ENCODE measurements around the gene NELFCD. TPM values are rescaled to one million over a fixed set of nuclear protein-coding genes. Genes with fewer than 3 reads are reported as not detected.

The NELFCD gene
- total and polyA plus RNA-seq, 10 of the 15 experiments (the other 5 are each of a cell fraction or from before 2014, with no cell fraction given) = 8.9 to 109 (median 82.9) TPM

Other genes with a start within 250 kb of the NELFCD start
- 1.9 and 2.1 TPM in 2 replicates for gene GNAS-AS1, start 130.4 kb upstream of the NELFCD start, total RNA-seq (2014; rRNA removed)
- 0.74 and 0.85 TPM in 2 replicates for gene GNAS-AS1, start 130.4 kb upstream of the NELFCD start, total RNA-seq (2014; rRNA removed; fragmentation: Illumina TruSeq; extraction: Trizol)
- 1.6 and 2.6 TPM in 2 replicates for gene GNAS-AS1, start 130.4 kb upstream of the NELFCD start, total RNA-seq (2021)
- gene GNAS-AS1, start 130.4 kb upstream of the NELFCD start, polyA plus RNA-seq (2011; rRNA removed) = 0.85 and 0.99 TPM in 2 replicates
- gene GNAS-AS1, start 130.4 kb upstream of the NELFCD start, polyA plus RNA-seq (2014; fragmentation: Illumina TruSeq; extraction: Trizol) = 0.36 and 0.66 TPM in 2 replicates
- gene GNAS-AS1, start 130.4 kb upstream of the NELFCD start, polyA plus RNA-seq (2014; fragmentation: Nextera tagmentation; extraction: Ambion mirVana) = under 1 TPM; 0.06 to 0.35 TPM
- 1.7 and 2.1 TPM in 2 replicates for gene GNAS-AS1, start 130.4 kb upstream of the NELFCD start, polyA plus RNA-seq (2014; rRNA removed)
- 1 to 10 TPM; 1.4 to 2.7 TPM for gene GNAS-AS1, start 130.4 kb upstream of the NELFCD start, polyA plus RNA-seq (2016; fragmentation: Nextera tagmentation; extraction: Ambion mirVana)
- gene GNAS, start 128.5 kb upstream of the NELFCD start, total RNA-seq (2014; rRNA removed) = 399 and 405 TPM in 2 replicates
- 368 and 389 TPM in 2 replicates for gene GNAS, start 128.5 kb upstream of the NELFCD start, total RNA-seq (2014; rRNA removed; fragmentation: Illumina TruSeq; extraction: Trizol)
- gene GNAS, start 128.5 kb upstream of the NELFCD start, total RNA-seq (2021) = 792 and 818 TPM in 2 replicates
- gene GNAS, start 128.5 kb upstream of the NELFCD start, polyA plus RNA-seq (2011; rRNA removed) = 449 and 706 TPM in 2 replicates
- gene GNAS, start 128.5 kb upstream of the NELFCD start, polyA plus RNA-seq (2014; fragmentation: Illumina TruSeq; extraction: Trizol) = 838 and 950 TPM in 2 replicates
- gene GNAS, start 128.5 kb upstream of the NELFCD start, polyA plus RNA-seq (2014; fragmentation: Nextera tagmentation; extraction: Ambion mirVana) = 100 to 1,000 TPM; 242 to 344 TPM
- 625 and 680 TPM in 2 replicates for gene GNAS, start 128.5 kb upstream of the NELFCD start, polyA plus RNA-seq (2014; rRNA removed)
- 100 to 1,000 TPM; 209 to 261 TPM for gene GNAS, start 128.5 kb upstream of the NELFCD start, polyA plus RNA-seq (2016; fragmentation: Nextera tagmentation; extraction: Ambion mirVana)
- 110 and 139 TPM in 2 replicates for gene CTSZ, start 26.0 kb downstream of the NELFCD start, total RNA-seq (2014; rRNA removed)
- gene CTSZ, start 26.0 kb downstream of the NELFCD start, total RNA-seq (2014; rRNA removed; fragmentation: Illumina TruSeq; extraction: Trizol) = 177 and 192 TPM in 2 replicates
- gene CTSZ, start 26.0 kb downstream of the NELFCD start, total RNA-seq (2021) = 225 and 233 TPM in 2 replicates
- gene CTSZ, start 26.0 kb downstream of the NELFCD start, polyA plus RNA-seq (2011; rRNA removed) = 92.8 and 169 TPM in 2 replicates
- 301 and 321 TPM in 2 replicates for gene CTSZ, start 26.0 kb downstream of the NELFCD start, polyA plus RNA-seq (2014; fragmentation: Illumina TruSeq; extraction: Trizol)
- 10 to 100 TPM in 1 of 2 experiments, 1 to 10 TPM in 1; 6.0 to 14.0 TPM for gene CTSZ, start 26.0 kb downstream of the NELFCD start, polyA plus RNA-seq (2014; fragmentation: Nextera tagmentation; extraction: Ambion mirVana)
- gene CTSZ, start 26.0 kb downstream of the NELFCD start, polyA plus RNA-seq (2014; rRNA removed) = 215 and 256 TPM in 2 replicates
- gene CTSZ, start 26.0 kb downstream of the NELFCD start, polyA plus RNA-seq (2016; fragmentation: Nextera tagmentation; extraction: Ambion mirVana) = 10 to 100 TPM in 1 of 2 experiments, 1 to 10 TPM in 1; 8.0 to 11.8 TPM
- 0.06 and 0.11 TPM in 2 replicates for gene TUBB1, start 38.2 kb downstream of the NELFCD start, total RNA-seq (2014; rRNA removed)
- gene TUBB1, start 38.2 kb downstream of the NELFCD start, total RNA-seq (2014; rRNA removed; fragmentation: Illumina TruSeq; extraction: Trizol) = 0.04 TPM in 1 of 2 replicates, not detected in the other
- not detected in 2 replicates for gene TUBB1, start 38.2 kb downstream of the NELFCD start, total RNA-seq (2021)
- 0.03 and 0.07 TPM in 2 replicates for gene TUBB1, start 38.2 kb downstream of the NELFCD start, polyA plus RNA-seq (2011; rRNA removed)
- 0.04 TPM in 1 of 2 replicates, not detected in the other for gene TUBB1, start 38.2 kb downstream of the NELFCD start, polyA plus RNA-seq (2014; fragmentation: Illumina TruSeq; extraction: Trizol)
- under 1 TPM in 1 of 2 experiments, not detected in 1; 0.02 TPM for gene TUBB1, start 38.2 kb downstream of the NELFCD start, polyA plus RNA-seq (2014; fragmentation: Nextera tagmentation; extraction: Ambion mirVana)
- gene TUBB1, start 38.2 kb downstream of the NELFCD start, polyA plus RNA-seq (2014; rRNA removed) = 0.05 TPM in 1 of 2 replicates, not detected in the other
- gene TUBB1, start 38.2 kb downstream of the NELFCD start, polyA plus RNA-seq (2016; fragmentation: Nextera tagmentation; extraction: Ambion mirVana) = under 1 TPM; 0.13 to 0.20 TPM
- 49.0 and 61.6 TPM in 2 replicates for gene ATP5F1E, start 51.1 kb downstream of the NELFCD start, total RNA-seq (2014; rRNA removed)
- gene ATP5F1E, start 51.1 kb downstream of the NELFCD start, total RNA-seq (2014; rRNA removed; fragmentation: Illumina TruSeq; extraction: Trizol) = 96.3 and 96.9 TPM in 2 replicates
- gene ATP5F1E, start 51.1 kb downstream of the NELFCD start, total RNA-seq (2021) = 96.4 and 107 TPM in 2 replicates
- gene ATP5F1E, start 51.1 kb downstream of the NELFCD start, polyA plus RNA-seq (2011; rRNA removed) = 137 and 138 TPM in 2 replicates
- gene ATP5F1E, start 51.1 kb downstream of the NELFCD start, polyA plus RNA-seq (2014; fragmentation: Illumina TruSeq; extraction: Trizol) = 35.2 and 53.1 TPM in 2 replicates
- 100 to 1,000 TPM; 169 to 219 TPM for gene ATP5F1E, start 51.1 kb downstream of the NELFCD start, polyA plus RNA-seq (2014; fragmentation: Nextera tagmentation; extraction: Ambion mirVana)
- gene ATP5F1E, start 51.1 kb downstream of the NELFCD start, polyA plus RNA-seq (2014; rRNA removed) = 79.8 and 89.2 TPM in 2 replicates
- 100 to 1,000 TPM; 391 to 407 TPM for gene ATP5F1E, start 51.1 kb downstream of the NELFCD start, polyA plus RNA-seq (2016; fragmentation: Nextera tagmentation; extraction: Ambion mirVana)
- gene PRELID3B, start 61.5 kb downstream of the NELFCD start, total RNA-seq (2014; rRNA removed) = 123 and 138 TPM in 2 replicates
- 119 and 125 TPM in 2 replicates for gene PRELID3B, start 61.5 kb downstream of the NELFCD start, total RNA-seq (2014; rRNA removed; fragmentation: Illumina TruSeq; extraction: Trizol)
- 86.1 and 96.0 TPM in 2 replicates for gene PRELID3B, start 61.5 kb downstream of the NELFCD start, total RNA-seq (2021)
- 114 and 159 TPM in 2 replicates for gene PRELID3B, start 61.5 kb downstream of the NELFCD start, polyA plus RNA-seq (2011; rRNA removed)
- gene PRELID3B, start 61.5 kb downstream of the NELFCD start, polyA plus RNA-seq (2014; fragmentation: Illumina TruSeq; extraction: Trizol) = 98.8 and 123 TPM in 2 replicates
- 100 to 1,000 TPM; 130 to 151 TPM for gene PRELID3B, start 61.5 kb downstream of the NELFCD start, polyA plus RNA-seq (2014; fragmentation: Nextera tagmentation; extraction: Ambion mirVana)
- gene PRELID3B, start 61.5 kb downstream of the NELFCD start, polyA plus RNA-seq (2014; rRNA removed) = 72.5 and 73.9 TPM in 2 replicates
- gene PRELID3B, start 61.5 kb downstream of the NELFCD start, polyA plus RNA-seq (2016; fragmentation: Nextera tagmentation; extraction: Ambion mirVana) = 100 to 1,000 TPM; 141 to 146 TPM
- 0.68 and 0.87 TPM in 2 replicates for gene ZNF831, start 182.6 kb downstream of the NELFCD start, total RNA-seq (2014; rRNA removed)
- 0.51 and 0.54 TPM in 2 replicates for gene ZNF831, start 182.6 kb downstream of the NELFCD start, total RNA-seq (2014; rRNA removed; fragmentation: Illumina TruSeq; extraction: Trizol)
- 0.85 and 0.97 TPM in 2 replicates for gene ZNF831, start 182.6 kb downstream of the NELFCD start, total RNA-seq (2021)
- gene ZNF831, start 182.6 kb downstream of the NELFCD start, polyA plus RNA-seq (2011; rRNA removed) = 0.11 and 0.13 TPM in 2 replicates
- gene ZNF831, start 182.6 kb downstream of the NELFCD start, polyA plus RNA-seq (2014; fragmentation: Illumina TruSeq; extraction: Trizol) = 0.32 and 0.41 TPM in 2 replicates
- gene ZNF831, start 182.6 kb downstream of the NELFCD start, polyA plus RNA-seq (2014; fragmentation: Nextera tagmentation; extraction: Ambion mirVana) = under 1 TPM; 0.05 to 0.13 TPM
- gene ZNF831, start 182.6 kb downstream of the NELFCD start, polyA plus RNA-seq (2014; rRNA removed) = 0.35 and 0.48 TPM in 2 replicates
- gene ZNF831, start 182.6 kb downstream of the NELFCD start, polyA plus RNA-seq (2016; fragmentation: Nextera tagmentation; extraction: Ambion mirVana) = under 1 TPM; 0.01 to 0.06 TPM